Activated CD8-positive, alpha-beta T cell treated with anti-CD3 and anti-CD28 coated beads for 36 hours (primary cell): ENCODE measurements around the gene DIAPH3. TPM values are rescaled to one million over a fixed set of nuclear protein-coding genes. Genes with fewer than 3 reads are reported as not detected.
"Not testable (repeated sequence)": the region's sequence is repeated elsewhere in the genome, so short reads cannot be mapped to it uniquely, and the experiment has no call there.

Experiments used
- ATAC-seq: fragments of 200-7000 bp; cut with Tn5 transposase; one replicate; pipeline ENCODE4 v1.10.0; 2021; ENCODE audit warnings: mild to moderate bottlenecking, moderate library complexity
- CTCF ChIA-PET: fragments of 350-600 bp; sonication (Branson Sonifier 250); formaldehyde crosslinking; loops from one replicate; lab custom pipeline; 2021; ENCODE audit warnings: antibody characterized with exemption; lab: Charles Lee
- POLR2A ChIA-PET: fragments of 350-600 bp; sonication (Branson Sonifier 250); formaldehyde crosslinking; loops from one replicate; lab custom pipeline; 2021; ENCODE audit warnings: antibody characterized with exemption; lab: Charles Lee
- DNase-seq: peaks from one replicate; pipeline ENCODE4 v3.0.0-alpha.2; 2020
- H3K27ac Mint-ChIP-seq: one replicate; pipeline ENCODE4 v1.8.0; 2021; ENCODE audit warnings: mild to moderate bottlenecking, mixed read lengths
- H3K27me3 Mint-ChIP-seq: one replicate; pipeline ENCODE4 v1.8.0; 2021; ENCODE audit warnings: mixed read lengths
- H3K36me3 Mint-ChIP-seq: one replicate; pipeline ENCODE4 v1.8.0; 2021; ENCODE audit warnings: low read depth, mixed read lengths
- H3K4me1 Mint-ChIP-seq: one replicate; pipeline ENCODE4 v1.8.0; 2021; ENCODE audit warnings: low read depth, mixed read lengths
- H3K4me3 Mint-ChIP-seq: one replicate; pipeline ENCODE4 v1.8.0; 2021; ENCODE audit warnings: mild to moderate bottlenecking, moderate library complexity, mixed read lengths
- H3K9me3 Mint-ChIP-seq: one replicate; pipeline ENCODE4 v1.8.0; 2021; ENCODE audit warnings: mixed read lengths
- CTCF ChIP-seq: fragments of 200-600 bp; IDR thresholded peaks from one replicate; pipeline ENCODE4 v1.8.0; 2022; ENCODE audit warnings: antibody characterized with exemption, mild to moderate bottlenecking
- intact Hi-C: fragments of 100-400 bp; cut with micrococcal nuclease; formaldehyde crosslinking; loops from one replicate; pipeline ENCODE4 v1.10.0; 2022
- total RNA-seq, 2 experiments: library from RNA; stranded (reverse); gene quantifications; one replicate each; pipeline ENCODE4 v1.2.3, GENCODE V29; 2021

DIAPH3 gene
- total RNA-seq, 2 experiments from 2014 or later, result 23.0 to 25.4 TPM

- H3K36me3 Mint-ChIP-seq, result peaks cover 20% of the 10 kb centered on the region
- peaks cover 3% of the 10 kb centered on the region for H3K4me1 Mint-ChIP-seq
- no peaks in the 10 kb centered on the region for H3K9me3 Mint-ChIP-seq
- ChIA-PET POLR2A (no interaction called here), CTCF (no interaction called here)
- no peak overlapping the region for H3K27ac Mint-ChIP-seq
- DNase-seq (no peak), ATAC-seq (no peak)
- intact Hi-C loops, result no loop called here
- H3K27me3 Mint-ChIP-seq, result no peaks in the 10 kb centered on the region
- TF ChIP-seq CTCF, result no peak
- H3K4me3 Mint-ChIP-seq, result no peak overlapping the region
Observed at GRCh38 chr13:60095300-60095699, 68.4 kb downstream of the DIAPH3 start.

GRCh38 chr13:60094385-60095088, 69.2 kb downstream of the DIAPH3 start:
- H3K9me3 Mint-ChIP-seq, result no peaks in the 10 kb centered on the region
- POLR2A ChIA-PET, result no interaction called here
- no peak for DNase-seq
- TF ChIP-seq CTCF, result no peak
- H3K27me3 Mint-ChIP-seq, result no peaks in the 10 kb centered on the region
- CTCF ChIA-PET, result no interaction called here
- no peak overlapping the region for H3K27ac Mint-ChIP-seq
- H3K4me3 Mint-ChIP-seq, result no peak overlapping the region
- H3K4me1 Mint-ChIP-seq, result peaks cover 3% of the 10 kb centered on the region
- intact Hi-C loops, result no loop called here
- no peak for ATAC-seq
- peaks cover 20% of the 10 kb centered on the region for H3K36me3 Mint-ChIP-seq

- Mint-ChIP-seq H3K9me3 (no peaks in the 10 kb centered on the region), H3K4me1 (peaks cover 3% of the 10 kb centered on the region), H3K4me3 (no peak overlapping the region), H3K27ac (no peak overlapping the region), H3K36me3 (peaks cover 20% of the 10 kb centered on the region), H3K27me3 (no peaks in the 10 kb centered on the region)
- ATAC-seq (no peak), DNase-seq (no peak)
- POLR2A ChIA-PET, result no interaction called here
- no peak for TF ChIP-seq CTCF
- CTCF ChIA-PET, result no interaction called here
- intact Hi-C loops, result no loop called here
Observed at GRCh38 chr13:60093425-60094019, 70.2 kb downstream of the DIAPH3 start.

- Mint-ChIP-seq H3K4me3 (no peak overlapping the region), H3K27me3 (no peaks in the 10 kb centered on the region), H3K4me1 (peaks cover 3% of the 10 kb centered on the region), H3K27ac (no peak overlapping the region), H3K36me3 (peaks cover 12% of the 10 kb centered on the region), H3K9me3 (no peaks in the 10 kb centered on the region)
- POLR2A ChIA-PET, result no interaction called here
- TF ChIP-seq CTCF, result no peak
- intact Hi-C loops, result no loop called here
- DNase-seq, result no peak
- ATAC-seq, result no peak
- CTCF ChIA-PET, result no interaction called here
Observed at GRCh38 chr13:60091573-60091972, 72.2 kb downstream of the DIAPH3 start.

- CTCF ChIA-PET, result no interaction called here
- H3K27ac Mint-ChIP-seq, result no peak overlapping the region
- peaks cover 3% of the 10 kb centered on the region for H3K4me1 Mint-ChIP-seq
- H3K36me3 Mint-ChIP-seq, result peaks cover 12% of the 10 kb centered on the region
- ATAC-seq (no peak), DNase-seq (no peak)
- H3K4me3 Mint-ChIP-seq, result no peak overlapping the region
- POLR2A ChIA-PET, result no interaction called here
- intact Hi-C loops, result no loop called here
- no peaks in the 10 kb centered on the region for H3K27me3 Mint-ChIP-seq
- H3K9me3 Mint-ChIP-seq, result no peaks in the 10 kb centered on the region
- TF ChIP-seq CTCF, result no peak
Observed at GRCh38 chr13:60090574-60090973, 73.2 kb downstream of the DIAPH3 start.

GRCh38 chr13:60083780-60084179, 79.9 kb downstream of the DIAPH3 start:
- DNase-seq, H3K27me3 Mint-ChIP-seq, CTCF ChIA-PET, H3K36me3 Mint-ChIP-seq, H3K27ac Mint-ChIP-seq, H3K4me1 Mint-ChIP-seq, H3K9me3 Mint-ChIP-seq, H3K4me3 Mint-ChIP-seq, ATAC-seq, POLR2A ChIA-PET, intact Hi-C loops: not testable (repeated sequence)
